Umbilical cord (tissue), 2 donors: ENCODE results near the gene CCL13. TPM values are rescaled to one million over a fixed set of nuclear protein-coding genes. Genes with fewer than 3 reads are reported as not detected.
A peak's percentile ranks its signal among the peaks of the same experiment; 100 is the strongest.

Experiments
- DNase-seq: peaks from one replicate; pipeline ENCODE4 v3.0.0-alpha.2; 2015; ENCODE audit warnings: low spot score
- total RNA-seq: library from RNA; depleted of rRNA; stranded (reverse); fragments of >200 nt; gene quantifications from one replicate; pipeline ENCODE4 v1.2.3, GENCODE V29; 2014; ENCODE audit warnings: low replicate concordance; ENCODE audit not compliant: insufficient read depth

The CCL13 gene
- total RNA-seq: not detected

DNA sequence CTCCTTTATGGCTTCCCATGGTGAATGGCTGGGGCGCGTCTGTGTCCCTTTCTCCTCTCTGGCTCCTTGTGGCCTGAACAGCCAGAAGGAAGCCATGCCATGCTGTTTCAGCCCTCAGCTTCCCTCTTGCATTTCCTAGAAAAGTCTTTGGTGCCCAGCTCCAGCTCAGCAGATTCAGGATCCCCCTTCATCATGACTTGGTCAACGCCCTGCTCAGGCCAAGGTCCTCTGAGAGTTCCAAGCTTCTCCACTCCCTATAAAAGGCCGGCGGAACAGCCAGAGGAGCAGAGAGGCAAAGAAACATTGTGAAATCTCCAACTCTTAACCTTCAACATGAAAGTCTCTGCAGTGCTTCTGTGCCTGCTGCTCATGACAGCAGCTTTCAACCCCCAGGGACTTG lies at the start of gene CCL13:
Gene CCL13 (plus strand): TSS at position 287 of the 400 bp plus-strand sequence. CDS start 47 bp downstream, at position 334.
- DNase-seq: no peak

GRCh38 chr17:34307110-34307509 lies 49.2 kb upstream of the CCL13 start:
- DNase-seq: no peak

DNA sequence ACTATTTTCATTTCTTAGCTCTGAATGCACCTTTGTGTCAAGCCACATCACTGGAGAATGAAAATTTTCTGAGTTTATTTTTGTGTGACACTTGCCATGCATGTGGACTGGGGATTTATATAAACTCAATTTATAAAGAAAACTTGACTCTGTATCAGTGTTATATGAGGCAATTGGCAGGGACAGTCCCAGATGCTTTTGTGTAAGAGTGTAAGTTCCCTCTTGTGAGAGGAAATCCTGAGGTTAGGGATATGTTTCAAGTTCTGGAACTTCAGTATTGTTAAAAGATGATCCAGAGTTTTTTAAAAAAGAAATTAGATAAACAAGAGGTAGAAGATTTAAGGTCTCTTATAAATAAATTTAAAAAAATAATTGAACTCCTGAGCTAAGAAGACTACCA lies 47.9 kb upstream of the CCL13 start:
- DNase-seq: no peak

DNA sequence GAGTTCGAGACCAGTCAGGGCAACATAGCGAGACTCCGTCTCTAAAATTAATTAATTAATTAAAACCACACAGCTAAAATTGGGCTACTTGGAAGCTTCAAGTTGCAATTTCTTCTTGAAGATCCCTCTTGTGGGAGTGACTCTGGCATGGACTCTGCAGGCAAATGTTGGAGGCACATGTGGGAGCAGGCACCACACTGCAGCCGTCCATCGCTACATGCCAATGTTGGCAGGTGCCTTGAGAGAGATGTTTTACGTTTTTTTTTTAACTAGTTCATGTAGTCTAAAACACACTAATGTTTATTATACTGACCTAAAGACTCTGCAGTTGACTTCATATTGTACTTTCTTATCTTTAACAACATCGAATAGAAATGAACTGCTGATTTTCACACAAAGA lies 45.0 kb upstream of the CCL13 start:
- no peak for DNase-seq

GRCh38 chr17:34312080-34312479 lies 44.2 kb upstream of the CCL13 start:
- DNase-seq: peak; percentile 49

- DNase-seq: no peak
These were observed 43.1 kb upstream of the CCL13 start for GRCh38 chr17:34313164-34313563.

DNA sequence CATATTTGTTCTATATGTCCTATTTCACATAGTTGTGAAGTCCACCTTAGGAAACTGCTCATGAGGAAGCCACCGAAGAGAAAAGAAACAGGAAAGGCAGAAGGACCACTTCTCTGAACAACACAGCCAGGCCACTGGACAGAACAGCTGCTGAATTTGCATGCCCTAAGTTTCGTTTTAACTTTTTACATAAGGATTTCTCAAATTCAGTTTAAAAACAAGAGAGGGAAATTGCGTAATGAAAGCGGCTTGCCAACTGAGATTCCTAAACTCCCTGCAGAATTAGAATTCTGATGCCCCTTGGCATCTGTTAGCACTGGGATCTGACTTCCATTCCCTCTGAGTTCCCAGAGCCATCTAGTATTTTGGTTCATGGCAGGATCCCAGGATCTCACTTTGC lies 42.0 kb upstream of the CCL13 start:
- DNase-seq: peak; percentile 62

DNA sequence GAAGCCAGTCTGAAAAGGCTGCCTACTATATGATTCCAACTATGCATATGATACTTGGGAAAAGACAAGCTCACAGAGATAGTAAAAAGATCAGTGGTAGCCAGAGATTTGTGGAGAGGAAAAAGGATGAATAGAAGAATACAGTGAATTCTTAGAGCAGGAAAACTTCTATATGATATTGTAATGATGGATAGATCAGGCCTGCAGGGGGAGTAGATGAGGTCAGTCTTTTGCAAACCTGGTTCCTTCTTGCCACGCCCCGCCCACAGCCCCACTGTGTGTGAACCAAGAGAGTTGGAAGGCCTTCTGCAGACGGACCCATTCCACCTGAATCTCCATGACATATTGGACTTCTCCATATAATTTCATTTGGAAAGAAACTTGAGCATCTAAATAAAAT lies 37.8 kb upstream of the CCL13 start:
- DNase-seq: no peak

GRCh38 chr17:34319039-34319483 lies 37.2 kb upstream of the CCL13 start, which contains the start of gene CCL8:
Gene CCL8 (plus strand): TSS chr17:34319435. CDS start chr17:34319502, 67 bp downstream.
- DNase-seq: peak; percentile 21

GRCh38 chr17:34321964-34322363 lies 34.3 kb upstream of the CCL13 start:
- DNase-seq: no peak

DNA sequence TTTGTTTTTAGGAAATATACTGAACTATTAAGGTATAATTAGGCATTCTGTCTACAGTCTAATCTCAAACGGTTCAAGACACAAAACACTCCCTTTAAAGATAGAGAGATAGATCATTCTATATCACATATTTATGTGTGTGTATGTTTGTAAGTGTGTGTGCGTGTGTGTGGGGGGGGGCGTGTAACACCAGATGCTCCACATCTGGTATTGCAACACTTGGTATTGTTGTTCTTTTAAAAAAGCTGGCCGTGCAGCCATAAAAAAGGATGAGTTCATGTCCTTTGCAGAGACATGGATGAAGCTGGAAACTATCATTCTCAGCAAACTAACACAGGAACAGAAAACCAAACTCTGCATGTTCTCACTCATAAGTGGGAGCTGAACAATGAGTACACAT lies 28.7 kb upstream of the CCL13 start:
- DNase-seq: peak; percentile 59

DNA sequence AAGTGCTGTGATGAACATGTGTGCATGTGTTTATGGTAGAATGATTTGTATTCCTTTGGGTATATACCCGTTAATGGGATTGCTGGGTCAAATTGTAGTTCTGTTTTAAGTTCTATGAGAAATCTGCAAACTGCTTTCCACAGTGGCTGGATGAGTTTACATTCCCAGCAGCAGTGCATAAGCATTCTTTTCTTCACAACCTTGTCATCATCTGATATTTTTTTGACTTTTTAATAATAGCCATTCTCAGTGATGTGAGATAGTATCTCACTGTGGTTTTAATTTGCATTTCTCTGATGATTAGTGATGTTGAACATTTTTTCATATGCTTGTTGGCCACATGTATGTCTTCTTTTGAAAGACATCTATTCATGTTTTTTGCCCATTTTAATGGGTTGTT lies 18.6 kb upstream of the CCL13 start:
- DNase-seq: no peak

GRCh38 chr17:34339138-34339770 lies 17.0 kb upstream of the CCL13 start:
- no peak for DNase-seq

- no peak for DNase-seq
These were observed 14.4 kb upstream of the CCL13 start for GRCh38 chr17:34341916-34342315.

DNA sequence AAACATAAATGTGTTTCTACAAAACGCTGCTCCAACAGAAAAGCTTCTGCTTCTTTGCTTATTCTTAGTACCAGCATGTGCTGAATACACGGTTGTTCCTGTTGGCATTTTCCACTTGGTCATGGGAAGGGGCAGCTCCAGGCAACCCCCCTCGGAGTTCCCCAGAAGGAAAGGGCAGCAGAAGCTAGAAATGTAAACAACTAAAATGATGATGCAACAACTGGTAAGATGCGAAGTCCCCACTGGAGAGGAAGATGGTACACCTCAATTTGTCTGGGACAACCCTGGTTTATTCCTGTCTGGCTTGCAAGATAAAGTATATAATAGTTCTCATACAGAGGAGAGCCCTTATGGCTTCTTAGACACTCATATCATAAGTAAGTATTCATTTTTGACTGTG lies 9.2 kb upstream of the CCL13 start:
- DNase-seq: peak; percentile 11

GRCh38 chr17:34349751-34350150 lies 6.5 kb upstream of the CCL13 start:
- DNase-seq: no peak

GRCh38 chr17:34351096-34351495 lies 5.2 kb upstream of the CCL13 start:
- no peak for DNase-seq

- DNase-seq: no peak
These were observed 4.1 kb upstream of the CCL13 start for GRCh38 chr17:34352191-34352590.

GRCh38 chr17:34354637-34355036 lies 1.6 kb upstream of the CCL13 start:
- DNase-seq: no peak

GRCh38 chr17:34357398-34357797 lies 1.1 kb downstream of the CCL13 start:
- no peak for DNase-seq

GRCh38 chr17:34358631-34359030 lies 2.4 kb downstream of the CCL13 start:
- DNase-seq: no peak

- DNase-seq: no peak
These were observed 4.5 kb downstream of the CCL13 start for GRCh38 chr17:34360601-34361270.

DNA sequence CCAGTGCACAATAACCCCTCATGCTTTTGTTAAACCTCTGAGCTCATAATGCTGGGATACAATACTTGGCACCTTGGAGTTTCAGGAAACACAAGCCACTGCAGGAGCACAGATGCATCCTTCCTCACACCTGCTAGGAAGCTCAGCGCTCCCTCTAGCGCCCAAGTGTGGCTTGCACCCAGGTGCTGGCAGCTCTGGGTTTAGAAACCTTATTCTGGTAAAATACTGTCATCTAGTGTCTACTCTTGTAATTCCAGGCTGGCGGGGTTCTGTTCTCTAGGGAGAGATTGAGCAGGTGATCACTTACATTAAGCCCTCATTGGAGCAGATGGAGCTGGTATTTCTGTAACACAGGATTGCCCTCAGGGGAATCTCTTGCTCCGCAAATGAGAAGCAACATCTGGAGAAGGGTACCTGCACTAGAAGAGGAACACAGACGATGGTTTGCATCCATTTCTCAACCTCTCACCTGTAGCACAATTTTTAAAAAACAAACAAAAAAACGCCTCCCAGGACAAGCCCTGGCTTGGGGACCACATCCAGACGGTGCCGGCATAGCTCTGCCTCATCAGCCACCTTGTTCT lies 5.3 kb downstream of the CCL13 start:
- peak; percentile 91 for DNase-seq
